ENCODE measurements around the gene PTPRT.

GRCh38 chr20:43170771-43171170 lies 18.9 kb downstream of the PTPRT start:
- TF ChIP-seq CTCF (conservative IDR thresholded peaks at IDR 0.05; ENCODE audit: low read depth, low read length): no peak
- TF ChIP-seq EZH2 (IDR thresholded peaks at IDR 0.05; ENCODE audit: borderline replicate concordance, low read depth, low read length, poor library complexity, severe bottlenecking): no peak
